Endothelial cell (in vitro differentiated cells): ENCODE measurements around the gene PNKP. TPM values are rescaled to one million over a fixed set of nuclear protein-coding genes. Genes with fewer than 3 reads are reported as not detected.

Experiments
- DNase-seq: peaks from one replicate; pipeline ENCODE4 v3.0.0; 2021; ENCODE audit warnings: low spot score
- H3K27ac Mint-ChIP-seq: one replicate; pipeline ENCODE4 v1.8.0; 2021; ENCODE audit warnings: mixed read lengths, inconsistent platforms; ENCODE audit not compliant: unreplicated experiment
- H3K27me3 Mint-ChIP-seq: one replicate; pipeline ENCODE4 v1.8.0; 2021; ENCODE audit warnings: mild to moderate bottlenecking, moderate library complexity, mixed read lengths, inconsistent platforms; ENCODE audit not compliant: unreplicated experiment
- H3K36me3 Mint-ChIP-seq: one replicate; pipeline ENCODE4 v1.8.0; 2021; ENCODE audit warnings: mild to moderate bottlenecking, low read depth, mixed read lengths, inconsistent platforms; ENCODE audit not compliant: unreplicated experiment
- H3K4me1 Mint-ChIP-seq: one replicate; pipeline ENCODE4 v1.8.0; 2021; ENCODE audit warnings: mild to moderate bottlenecking, mixed read lengths, inconsistent platforms; ENCODE audit not compliant: unreplicated experiment
- H3K4me3 Mint-ChIP-seq: one replicate; pipeline ENCODE4 v1.8.0; 2021; ENCODE audit warnings: mild to moderate bottlenecking, mixed read lengths, inconsistent platforms; ENCODE audit not compliant: unreplicated experiment
- H3K9me3 Mint-ChIP-seq: one replicate; pipeline ENCODE4 v1.8.0; 2021; ENCODE audit warnings: mixed read lengths, inconsistent platforms; ENCODE audit not compliant: unreplicated experiment
- CTCF ChIP-seq: fragments of 200-600 bp; sonication (generic); IDR thresholded peaks from one replicate; pipeline ENCODE4 v1.5.0; 2021; ENCODE audit warnings: antibody characterized with exemption; ENCODE audit not compliant: unreplicated experiment
- total RNA-seq: library from RNA; stranded (reverse); fragmentation: NEBNext Ultra II Directional; extraction: Animal tissue kit (Norgen Biotek cat#: 25700); gene quantifications from one replicate; pipeline ENCODE4 v1.2.1, GENCODE V29; 2021; ENCODE audit not compliant: unreplicated experiment

PNKP gene
- total RNA-seq, 1 donor from 2014 or later = 96.0 TPM

- no peak for DNase-seq
- H3K9me3 Mint-ChIP-seq = no peaks in the 10 kb centered on the region
- TF ChIP-seq CTCF = no peak
- H3K4me3 Mint-ChIP-seq = no peak overlapping the region
- H3K36me3 Mint-ChIP-seq = peaks cover 50% of the 10 kb centered on the region
- H3K27ac Mint-ChIP-seq = no peak overlapping the region
- peaks cover 16% of the 10 kb centered on the region for H3K27me3 Mint-ChIP-seq
- H3K4me1 Mint-ChIP-seq = peaks cover 24% of the 10 kb centered on the region
These were observed 36.6 kb downstream of the PNKP start for GRCh38 chr19:49830766-49831165.

GRCh38 chr19:49829721-49830120 is 37.7 kb downstream of the PNKP start:
- Mint-ChIP-seq H3K36me3 (peaks cover 44% of the 10 kb centered on the region), H3K4me1 (peaks cover 27% of the 10 kb centered on the region), H3K27me3 (peaks cover 13% of the 10 kb centered on the region), H3K4me3 (no peak overlapping the region), H3K9me3 (no peaks in the 10 kb centered on the region), H3K27ac (no peak overlapping the region)
- no peak for DNase-seq
- TF ChIP-seq CTCF = no peak

- no peaks in the 10 kb centered on the region for H3K9me3 Mint-ChIP-seq
- H3K4me1 Mint-ChIP-seq = peaks cover 27% of the 10 kb centered on the region
- no peak for TF ChIP-seq CTCF
- peaks cover 45% of the 10 kb centered on the region for H3K36me3 Mint-ChIP-seq
- no peak overlapping the region for H3K4me3 Mint-ChIP-seq
- no peak overlapping the region for H3K27ac Mint-ChIP-seq
- H3K27me3 Mint-ChIP-seq = peaks cover 13% of the 10 kb centered on the region
- no peak for DNase-seq
These were observed 38.2 kb downstream of the PNKP start for GRCh38 chr19:49829200-49829599.

GRCh38 chr19:49827034-49827433 is 40.3 kb downstream of the PNKP start:
- Mint-ChIP-seq H3K27ac (no peak overlapping the region), H3K9me3 (no peaks in the 10 kb centered on the region), H3K36me3 (peaks cover 36% of the 10 kb centered on the region), H3K4me3 (peak overlapping the region; percentile 72), H3K27me3 (peaks cover 3% of the 10 kb centered on the region), H3K4me1 (peaks cover 17% of the 10 kb centered on the region)
- no peak for DNase-seq
- no peak for TF ChIP-seq CTCF

GRCh38 chr19:49824662-49825061 is 42.7 kb downstream of the PNKP start:
- H3K27me3 Mint-ChIP-seq = peaks cover 4% of the 10 kb centered on the region
- peaks cover 36% of the 10 kb centered on the region for H3K36me3 Mint-ChIP-seq
- H3K9me3 Mint-ChIP-seq = no peaks in the 10 kb centered on the region
- TF ChIP-seq CTCF = no peak
- no peak for DNase-seq
- no peak overlapping the region for H3K27ac Mint-ChIP-seq
- H3K4me3 Mint-ChIP-seq = no peak overlapping the region
- H3K4me1 Mint-ChIP-seq = peaks cover 13% of the 10 kb centered on the region
